ENCODE measurements around the gene CPA4.

The CPA4 gene

GRCh38 chr7:130356121-130356875 lies 63.3 kb downstream of the CPA4 start:
- no peaks in the 10 kb centered on the region for H3K9me3 ChIP-seq (replicated peaks; ENCODE audit: insufficient read depth, low read length)
- H3K27ac ChIP-seq (ENCODE audit: low read length): no peak overlapping the region
- H3F3A ChIP-seq (ENCODE audit: insufficient read depth, low read length): no peaks in the 10 kb centered on the region
- H3K9ac ChIP-seq (ENCODE audit: low read length): no peak overlapping the region
- no peaks in the 10 kb centered on the region for H4K20me1 ChIP-seq (ENCODE audit: insufficient read depth, low read length)
- H3K4me1 ChIP-seq (ENCODE audit: low read length): no peaks in the 10 kb centered on the region
- H2AFZ ChIP-seq (ENCODE audit: low read length): no peak overlapping the region
- DNase-seq: no peak
- H3K4me3 ChIP-seq (ENCODE audit: low read length): no peak overlapping the region
- no peak for TF ChIP-seq CTCF (IDR thresholded peaks at IDR 0.05; ENCODE audit: low read length)
- no peak for TF ChIP-seq EZH2phosphoT487 (IDR thresholded peaks at IDR 0.05; ENCODE audit: low read length)
- TF ChIP-seq EZH2 (optimal IDR thresholded peaks at IDR 0.05; ENCODE audit: low read depth, low read length): no peak
- no peaks in the 10 kb centered on the region for H3K36me3 ChIP-seq (replicated peaks; ENCODE audit: insufficient read depth, low read length)
- H3K9me2 ChIP-seq (replicated peaks; ENCODE audit: insufficient read depth, low read length): no peaks in the 10 kb centered on the region
- no peaks in the 10 kb centered on the region for H3K27me3 ChIP-seq (replicated peaks; ENCODE audit: insufficient read depth, low read length)
- no peaks in the 10 kb centered on the region for H3K79me2 ChIP-seq (ENCODE audit: low read length)
- H3K4me2 ChIP-seq (ENCODE audit: low read depth, low read length): no peak overlapping the region

- Histone ChIP-seq H3K4me2 (ENCODE audit: low read depth, low read length) (no peak overlapping the region), H3K36me3 (replicated peaks; ENCODE audit: insufficient read depth, low read length) (no peaks in the 10 kb centered on the region), H3K9ac (ENCODE audit: low read length) (no peak overlapping the region), H3K4me3 (ENCODE audit: low read length) (no peak overlapping the region), H3K9me2 (replicated peaks; ENCODE audit: insufficient read depth, low read length) (no peaks in the 10 kb centered on the region), H3F3A (ENCODE audit: insufficient read depth, low read length) (no peaks in the 10 kb centered on the region), H3K9me3 (replicated peaks; ENCODE audit: insufficient read depth, low read length) (no peaks in the 10 kb centered on the region), H3K79me2 (ENCODE audit: low read length) (no peaks in the 10 kb centered on the region), H2AFZ (ENCODE audit: low read length) (no peak overlapping the region), H4K20me1 (ENCODE audit: insufficient read depth, low read length) (no peaks in the 10 kb centered on the region), H3K27me3 (replicated peaks; ENCODE audit: insufficient read depth, low read length) (no peaks in the 10 kb centered on the region), H3K4me1 (ENCODE audit: low read length) (no peaks in the 10 kb centered on the region), H3K27ac (ENCODE audit: low read length) (no peak overlapping the region)
- DNase-seq: no peak
- TF ChIP-seq EZH2phosphoT487 (IDR thresholded peaks at IDR 0.05; ENCODE audit: low read length) (no peak), CTCF (IDR thresholded peaks at IDR 0.05; ENCODE audit: low read length) (no peak), EZH2 (optimal IDR thresholded peaks at IDR 0.05; ENCODE audit: low read depth, low read length) (no peak)
These were observed 64.1 kb downstream of the CPA4 start for GRCh38 chr7:130356876-130357611.

- H3K27ac ChIP-seq (ENCODE audit: low read length): no peak overlapping the region
- H2AFZ ChIP-seq (ENCODE audit: low read length): no peak overlapping the region
- no peaks in the 10 kb centered on the region for H4K20me1 ChIP-seq (ENCODE audit: insufficient read depth, low read length)
- no peak overlapping the region for H3K4me2 ChIP-seq (ENCODE audit: low read depth, low read length)
- no peaks in the 10 kb centered on the region for H3F3A ChIP-seq (ENCODE audit: insufficient read depth, low read length)
- no peaks in the 10 kb centered on the region for H3K9me2 ChIP-seq (replicated peaks; ENCODE audit: insufficient read depth, low read length)
- H3K27me3 ChIP-seq (replicated peaks; ENCODE audit: insufficient read depth, low read length): no peaks in the 10 kb centered on the region
- no peak overlapping the region for H3K4me3 ChIP-seq (ENCODE audit: low read length)
- no peaks in the 10 kb centered on the region for H3K36me3 ChIP-seq (replicated peaks; ENCODE audit: insufficient read depth, low read length)
- no peak overlapping the region for H3K9ac ChIP-seq (ENCODE audit: low read length)
- TF ChIP-seq EZH2phosphoT487 (IDR thresholded peaks at IDR 0.05; ENCODE audit: low read length) (no peak), EZH2 (optimal IDR thresholded peaks at IDR 0.05; ENCODE audit: low read depth, low read length) (no peak), CTCF (IDR thresholded peaks at IDR 0.05; ENCODE audit: low read length) (no peak)
- H3K4me1 ChIP-seq (ENCODE audit: low read length): no peaks in the 10 kb centered on the region
- H3K9me3 ChIP-seq (replicated peaks; ENCODE audit: insufficient read depth, low read length): no peaks in the 10 kb centered on the region
- no peaks in the 10 kb centered on the region for H3K79me2 ChIP-seq (ENCODE audit: low read length)
- no peak for DNase-seq
These were observed 65.5 kb downstream of the CPA4 start for GRCh38 chr7:130358471-130358870.

Data from MM.1S (cell line).